Stimulated activated CD8-positive, alpha-beta memory T cell treated with anti-CD3 and anti-CD28 coated beads, Interleukin-4, amount 100 ng/mL, for 24 hours (primary cell): ENCODE data around the gene IFITM10.

Source experiments
- DNase-seq: peaks from one replicate; pipeline ENCODE4 v3.0.0-alpha.2; 2020; ENCODE audit warnings: low read depth

IFITM10 gene

DNA sequence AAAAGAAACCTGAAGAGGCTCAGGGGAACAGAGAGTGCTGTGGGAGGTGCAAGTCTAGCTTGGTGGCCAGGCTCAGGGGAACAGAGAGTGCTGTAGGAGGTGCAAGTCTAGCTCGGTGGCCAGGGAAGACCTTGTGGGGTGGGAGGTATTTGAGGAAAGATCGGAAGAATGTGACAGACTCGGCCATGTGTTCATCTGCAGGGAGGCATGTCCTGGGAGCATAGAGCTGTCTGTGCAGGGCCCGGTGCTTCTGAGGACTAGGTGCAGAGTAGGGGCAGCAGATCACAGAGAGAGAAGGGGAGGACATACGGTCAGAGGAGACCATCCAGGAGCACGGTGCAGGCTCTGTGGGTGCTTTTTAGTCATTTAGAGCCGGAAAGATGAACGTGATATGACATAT lies 10.8 kb downstream of the IFITM10 start:
- DNase-seq: no peak

DNA sequence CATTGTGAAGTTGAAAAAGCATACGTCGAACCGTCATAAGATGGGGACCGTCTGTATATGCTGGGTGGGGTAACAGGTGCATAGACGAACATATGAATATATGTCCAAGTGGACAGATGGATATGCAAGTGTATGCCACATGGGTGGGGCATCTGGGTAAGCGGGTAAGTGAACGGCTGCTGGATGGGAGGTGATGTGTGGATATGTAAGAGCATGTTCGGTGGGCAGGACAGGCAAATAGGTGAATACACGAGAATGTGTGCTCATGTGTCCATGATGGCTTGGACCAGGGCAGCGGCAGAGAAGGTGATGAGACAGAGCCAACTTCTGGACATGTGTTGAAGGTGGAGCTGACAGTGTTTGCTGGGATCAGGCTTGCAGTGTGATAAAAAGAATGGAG lies 12.0 kb downstream of the IFITM10 start:
- no peak for DNase-seq

DNA sequence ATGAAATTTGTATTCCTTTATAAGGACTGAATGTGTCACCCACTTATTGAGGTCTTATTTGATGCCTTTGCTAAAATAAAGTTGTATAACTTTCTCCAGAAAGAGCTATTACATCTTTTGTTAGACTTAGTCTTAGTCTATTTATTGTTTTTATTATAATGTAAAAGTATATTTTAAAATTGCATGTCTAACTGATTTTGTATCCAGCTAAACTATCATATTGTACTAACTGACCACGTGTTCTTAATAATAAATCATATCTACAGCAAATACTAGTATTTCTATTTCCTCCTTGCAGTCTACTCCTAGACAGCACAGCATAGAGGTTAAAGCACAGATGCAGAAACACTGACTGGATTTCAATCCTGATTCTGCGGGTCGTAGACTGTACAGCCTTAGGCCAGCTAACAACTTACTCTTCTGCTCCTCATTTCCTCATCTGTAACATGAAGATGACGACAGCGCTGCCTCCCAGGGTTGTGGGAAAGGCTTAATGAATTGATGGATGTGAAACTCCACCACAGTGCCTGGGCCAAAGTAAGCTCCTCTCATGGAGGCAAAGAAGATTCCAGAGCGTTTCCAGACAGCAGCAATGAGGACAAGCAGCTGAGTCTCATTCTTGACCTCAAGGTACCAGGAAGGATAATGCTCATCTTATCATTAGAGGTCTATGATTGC lies 13.2 kb downstream of the IFITM10 start:
- DNase-seq: no peak

DNA sequence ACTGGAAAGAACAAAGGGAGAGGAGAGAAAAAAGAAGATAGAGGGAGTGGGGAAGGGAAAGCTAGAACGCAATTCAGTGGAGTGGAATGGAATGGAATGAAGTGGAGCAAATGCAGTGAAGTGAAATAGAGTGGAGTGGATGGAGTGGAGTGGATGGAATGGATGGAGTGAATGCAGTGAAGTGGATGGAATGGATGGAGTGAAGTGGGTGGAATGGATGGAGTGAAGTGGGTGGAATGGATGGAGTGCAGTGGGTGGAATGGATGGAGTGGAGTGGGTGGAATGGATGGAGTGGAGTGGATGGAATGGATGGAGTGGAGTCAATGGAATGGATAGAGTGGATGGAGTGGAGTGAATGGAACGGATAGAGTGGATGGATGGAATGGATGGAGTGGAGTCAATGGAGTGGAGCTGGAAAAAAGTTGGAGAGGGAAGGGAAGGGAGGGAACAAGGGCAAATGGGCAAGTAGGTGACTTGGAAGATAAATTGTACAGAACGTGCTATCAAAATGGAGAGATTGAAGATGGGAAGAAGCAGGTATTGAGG lies 13.9 kb downstream of the IFITM10 start:
- no peak for DNase-seq

DNA sequence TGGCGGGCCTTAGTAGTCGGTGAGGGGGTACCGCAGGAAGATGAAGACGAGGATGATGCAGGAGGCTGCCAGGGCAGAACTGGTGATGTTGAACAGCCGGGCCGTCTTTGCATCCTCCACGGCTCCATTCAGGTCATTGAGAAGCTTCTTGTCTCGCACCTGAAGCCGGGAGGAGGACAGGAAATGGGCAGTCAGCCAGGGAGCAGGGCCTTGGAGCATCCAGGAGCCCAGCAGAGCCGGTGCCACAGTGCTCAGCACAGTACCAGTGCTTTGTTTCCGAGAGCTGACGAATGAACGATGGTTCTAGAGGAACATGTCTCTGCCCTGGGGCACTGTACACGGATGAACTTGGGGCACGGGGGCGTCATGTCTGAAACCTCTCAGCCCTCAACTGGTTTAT lies 15.1 kb downstream of the IFITM10 start:
- no peak for DNase-seq

DNA sequence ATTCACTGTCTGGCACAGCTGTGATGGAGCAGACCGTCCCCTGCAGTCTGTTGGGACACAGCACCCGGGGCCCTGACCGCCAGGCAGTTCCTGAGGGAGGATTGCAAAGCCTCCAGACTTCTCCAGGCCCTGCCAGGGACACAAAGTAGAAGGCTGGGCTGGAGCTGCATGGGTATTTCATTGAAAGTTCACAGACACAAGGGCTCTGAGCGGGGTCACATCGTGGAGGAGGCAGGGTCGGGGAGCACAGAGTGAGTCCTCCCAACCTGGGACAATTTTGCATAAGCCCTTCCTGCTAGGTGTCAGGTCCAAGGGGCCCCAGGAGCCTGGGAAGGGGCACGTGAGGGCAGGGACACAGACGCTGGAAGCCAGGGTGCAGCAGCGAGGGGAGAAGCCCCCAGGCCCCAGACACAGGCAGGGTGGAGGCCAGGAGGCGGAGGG lies 15.7 kb downstream of the IFITM10 start:
- no peak for DNase-seq

DNA sequence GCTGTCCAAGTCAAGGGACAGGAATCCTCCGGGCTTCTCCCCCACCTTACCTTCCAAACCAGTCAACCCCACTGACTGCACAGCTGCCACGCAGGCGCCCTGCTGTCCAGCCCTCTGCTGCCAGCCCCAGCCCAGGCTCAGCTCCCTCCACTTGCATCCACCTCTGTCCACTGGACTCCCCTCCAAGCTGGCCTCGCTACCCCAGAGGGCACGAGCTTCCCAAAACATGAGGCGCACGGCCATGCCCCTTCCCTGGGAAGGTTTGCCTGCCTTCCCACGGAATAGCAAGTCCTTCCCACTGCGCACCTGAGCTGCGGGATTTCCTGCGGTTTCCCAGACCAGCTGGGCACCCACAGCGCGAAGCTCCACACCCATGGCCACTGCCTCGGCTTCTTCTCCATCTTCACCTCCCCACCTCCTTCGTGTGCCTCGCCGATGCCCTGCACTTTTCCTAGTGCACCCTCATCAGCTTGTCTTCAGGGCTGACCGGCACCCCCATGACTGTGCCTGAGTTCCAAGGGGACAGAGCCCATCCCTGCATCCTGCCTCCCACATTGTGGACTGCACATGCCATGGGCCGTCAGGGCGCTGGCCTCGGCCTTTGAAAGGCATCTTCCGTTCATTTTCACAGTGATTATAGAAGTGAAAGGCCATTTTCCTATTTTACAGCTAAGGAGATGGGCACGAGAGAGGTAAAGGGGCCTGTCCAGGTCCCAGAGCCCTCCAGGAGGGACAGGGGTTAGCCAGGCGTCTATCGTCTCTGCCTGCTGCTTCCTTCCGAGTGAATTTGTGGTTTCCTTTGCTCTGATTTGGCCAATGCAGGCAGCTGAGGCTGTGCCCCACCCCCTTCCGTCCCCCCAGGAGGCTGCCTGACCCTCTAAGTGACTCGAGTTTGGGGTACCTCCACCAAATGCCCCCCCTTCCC lies 16.4 kb downstream of the IFITM10 start:
- DNase-seq: no peak

DNA sequence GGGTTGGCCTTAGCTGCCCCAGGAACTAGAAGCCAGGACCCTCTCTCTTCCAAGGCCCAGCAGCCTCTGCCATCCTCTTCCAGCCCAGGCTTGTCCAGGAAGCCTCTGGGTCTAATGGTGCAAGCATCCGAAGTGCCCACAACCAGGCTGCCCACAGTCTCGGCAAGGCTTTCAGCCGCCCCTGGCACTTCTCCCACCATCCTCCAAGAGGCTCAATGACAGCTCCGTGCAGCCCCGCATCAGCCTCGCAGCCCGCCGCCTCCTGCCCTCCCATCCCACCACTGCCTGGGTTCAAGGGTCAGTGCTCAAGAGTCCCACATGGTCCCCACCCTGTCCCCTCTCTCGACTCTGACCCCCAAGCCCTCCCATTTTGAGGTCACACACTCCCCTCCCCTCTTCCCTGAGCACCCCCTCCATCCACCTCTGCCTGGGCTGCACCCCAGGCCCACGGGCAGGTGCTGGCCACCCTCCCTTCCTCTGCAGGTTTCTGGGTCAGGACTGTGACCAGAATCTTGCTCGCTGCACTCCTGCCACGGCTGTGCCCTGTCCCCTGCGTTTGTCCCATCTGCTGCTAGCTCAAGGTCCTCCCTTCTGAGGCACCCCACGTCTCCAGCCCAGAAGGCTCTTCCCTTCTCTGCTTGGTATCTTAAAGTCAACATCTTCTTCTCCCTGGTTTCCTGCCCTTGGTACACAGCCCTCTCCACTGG lies 17.2 kb downstream of the IFITM10 start:
- DNase-seq: no peak

DNA sequence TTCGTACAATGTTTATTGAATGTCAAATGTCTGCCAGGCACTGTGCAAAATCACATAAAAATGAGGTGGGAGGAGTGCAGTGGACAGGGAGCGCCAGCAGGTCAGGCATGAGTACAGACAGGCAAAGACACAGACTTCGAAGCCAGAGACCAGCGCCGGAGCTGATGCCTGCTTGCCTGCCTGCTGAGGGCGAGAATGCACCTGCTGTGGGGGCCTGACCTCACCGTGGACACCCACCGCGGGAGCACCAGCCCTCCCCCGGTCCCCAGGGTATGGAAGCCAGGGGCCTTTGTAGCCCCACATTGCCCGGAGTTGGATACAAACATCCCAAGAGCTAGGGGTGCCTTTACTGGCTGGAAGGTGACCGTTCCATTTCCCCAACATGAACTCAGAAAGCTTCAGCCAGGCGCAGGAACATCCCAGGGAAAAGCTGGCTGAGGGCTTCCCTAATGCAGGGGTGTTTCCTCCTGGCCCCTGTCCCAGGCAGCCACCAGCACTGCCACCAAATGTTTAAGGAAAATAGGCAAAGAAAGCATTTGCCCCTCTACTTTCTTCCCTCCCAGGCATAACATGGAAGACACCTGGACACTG lies 17.9 kb downstream of the IFITM10 start:
- DNase-seq: no peak

DNA sequence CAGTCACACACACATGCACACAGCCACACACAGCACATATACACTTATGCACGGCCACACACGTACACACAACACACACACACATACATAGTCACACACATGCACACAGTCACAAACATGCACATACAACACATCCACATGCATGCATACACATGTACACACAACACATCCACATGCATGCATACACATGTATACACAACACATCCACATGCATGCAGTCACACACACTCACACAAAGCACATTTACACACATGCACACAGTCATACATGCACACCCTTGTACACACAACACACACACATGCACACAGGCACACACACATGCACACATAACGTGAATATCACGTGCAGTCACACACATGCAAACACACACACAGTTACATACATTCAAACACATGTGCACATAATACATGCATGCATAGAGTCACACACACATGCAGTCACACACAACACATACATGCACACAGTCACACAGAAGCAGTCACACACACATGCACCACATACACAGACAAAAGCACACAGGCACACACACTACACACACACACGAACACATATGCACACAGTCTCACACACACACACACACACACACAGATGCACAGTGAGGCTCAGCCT lies 18.8 kb downstream of the IFITM10 start:
- DNase-seq: no peak

DNA sequence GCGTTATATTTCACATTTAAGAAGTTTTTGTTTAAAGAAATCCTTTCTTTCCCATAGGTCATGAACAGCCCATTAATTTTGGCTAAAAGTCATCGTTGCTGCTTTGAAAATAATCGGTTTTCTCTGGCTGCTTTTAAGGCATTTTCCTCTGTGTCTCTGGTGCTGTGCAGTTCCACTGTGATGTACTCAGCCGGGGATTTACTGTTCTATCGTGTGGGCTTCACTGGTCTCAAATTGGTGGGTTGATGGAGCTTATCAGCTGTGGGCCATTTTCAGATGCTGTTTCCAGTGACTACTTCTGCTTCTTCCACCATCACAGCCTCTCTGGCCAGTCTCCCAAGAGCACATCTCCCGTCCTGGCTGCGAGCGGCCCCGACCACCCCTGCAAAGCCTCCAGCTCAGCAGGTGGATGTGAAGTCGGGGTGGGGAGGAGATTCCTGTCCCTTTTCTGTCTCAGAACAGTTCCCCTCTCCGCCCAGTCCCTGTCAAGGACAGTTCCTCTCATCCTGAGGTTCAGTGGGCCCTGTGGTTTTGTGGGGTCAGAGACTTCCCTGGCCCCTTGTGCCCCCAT lies 20.3 kb downstream of the IFITM10 start:
- no peak for DNase-seq

DNA sequence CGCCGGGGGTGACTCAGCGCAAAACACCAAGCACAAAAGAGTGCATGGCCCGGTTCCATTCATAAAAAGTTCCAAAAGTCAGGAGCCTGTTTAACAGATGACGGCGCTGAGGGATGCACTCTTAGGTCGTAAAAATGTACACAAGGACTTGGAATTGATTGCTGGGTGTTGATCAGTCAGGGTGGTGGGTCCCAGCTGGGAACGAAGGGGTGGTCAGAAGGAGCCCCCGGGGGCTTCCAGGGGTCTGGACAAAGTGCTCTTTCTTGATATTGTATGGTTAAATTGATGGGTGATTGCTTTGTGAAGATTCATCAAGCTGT lies 20.7 kb downstream of the IFITM10 start:
- DNase-seq: no peak

DNA sequence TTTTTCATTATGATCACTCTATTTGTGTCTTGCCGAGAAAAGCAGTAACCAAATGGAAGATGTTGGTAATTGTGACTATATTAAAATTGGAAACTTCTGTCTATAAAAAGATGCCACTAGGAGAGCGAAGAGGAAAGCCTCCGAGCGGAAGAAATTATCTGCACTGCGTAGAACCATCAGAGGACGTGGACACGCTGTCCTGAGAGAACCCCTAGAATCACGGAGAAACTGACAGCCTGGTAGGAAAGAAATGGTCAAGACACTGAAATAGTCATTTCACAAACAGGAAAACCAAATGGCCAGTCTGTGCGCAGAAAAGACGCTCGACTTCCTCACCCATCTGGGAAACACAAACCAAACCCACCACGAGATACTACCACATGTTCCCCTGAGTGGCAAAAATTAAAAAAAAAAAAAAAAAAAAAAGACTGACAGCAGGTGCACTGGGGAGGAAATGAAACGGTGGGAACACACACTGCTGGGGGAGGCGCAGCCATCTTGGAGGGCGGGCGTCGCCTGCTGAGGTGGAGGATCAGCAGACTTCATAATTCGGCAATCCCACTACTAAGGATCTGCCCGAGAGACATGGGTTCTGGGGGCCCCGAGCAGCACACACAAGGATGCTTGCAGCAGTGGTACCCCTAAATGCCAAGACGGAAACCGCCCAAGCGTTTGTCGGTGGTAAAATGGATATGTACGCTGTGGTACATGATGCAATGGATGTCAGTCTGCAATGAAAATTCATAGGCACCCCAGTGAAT lies 21.3 kb downstream of the IFITM10 start:
- DNase-seq: no peak

DNA sequence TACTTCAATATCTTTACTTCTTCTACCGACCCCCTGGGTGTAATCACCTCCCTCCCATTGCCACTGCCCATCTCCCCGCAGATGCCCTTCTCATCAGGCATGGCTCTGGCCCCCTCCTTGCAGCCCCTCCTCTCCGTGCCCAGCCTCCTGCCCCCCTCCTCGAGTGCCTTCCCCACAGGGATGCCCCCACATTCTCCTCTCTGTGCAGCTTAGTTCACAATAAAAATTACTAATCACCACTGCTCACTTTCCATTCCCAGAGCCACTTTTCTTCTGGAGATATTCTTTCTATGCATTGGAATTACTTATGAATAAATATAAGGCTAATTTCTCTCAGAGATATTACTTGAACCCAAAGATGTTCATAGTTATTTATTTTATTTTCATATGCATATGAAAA lies 22.1 kb downstream of the IFITM10 start:
- DNase-seq: no peak

DNA sequence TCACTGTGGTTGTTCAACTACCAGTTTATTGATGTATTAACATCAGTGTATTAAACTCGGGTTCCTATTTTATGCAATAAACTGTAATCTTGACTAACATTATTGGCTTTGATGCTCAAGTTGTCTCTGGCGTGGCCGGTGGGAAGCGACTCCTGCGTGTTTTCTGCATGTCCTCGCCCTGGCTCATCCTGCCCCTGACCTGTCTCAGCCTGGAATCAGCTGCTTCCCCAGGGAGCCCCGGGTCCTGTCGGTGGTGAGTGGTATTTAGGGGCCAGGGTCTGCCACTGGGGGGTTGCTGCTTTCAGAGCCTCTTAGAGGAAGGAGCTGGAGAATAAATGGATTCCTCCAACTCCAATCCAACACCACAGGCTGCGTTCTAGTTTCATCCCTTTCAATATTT lies 22.5 kb downstream of the IFITM10 start:
- DNase-seq: no peak

DNA sequence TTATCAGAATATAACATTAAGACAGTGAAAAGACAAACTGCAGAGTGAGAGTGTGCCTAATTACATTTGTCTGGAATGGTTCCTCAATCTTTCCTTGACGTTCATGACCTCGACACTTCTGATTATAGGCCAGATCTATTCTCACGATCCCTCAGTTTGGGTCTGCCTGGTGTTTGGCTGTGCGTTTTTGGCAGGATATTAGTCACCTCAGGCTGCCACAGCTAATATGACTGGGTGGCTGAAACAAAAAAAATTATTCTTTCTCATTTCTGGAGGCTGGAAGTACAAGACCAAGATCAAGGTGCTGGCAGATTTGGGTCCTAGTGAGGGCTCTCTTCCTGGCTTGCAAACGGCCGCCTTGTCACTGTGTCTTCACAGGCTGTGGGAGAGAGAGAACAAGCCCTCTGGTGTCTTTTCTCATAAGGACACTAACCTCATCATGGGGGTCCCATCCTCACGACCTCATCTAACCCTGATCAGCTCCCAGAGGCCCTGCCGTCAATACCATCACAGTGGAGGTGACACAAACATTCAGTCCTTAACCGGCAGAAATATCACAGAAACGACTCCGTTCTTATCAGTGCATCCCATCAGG lies 23.2 kb downstream of the IFITM10 start:
- no peak for DNase-seq

DNA sequence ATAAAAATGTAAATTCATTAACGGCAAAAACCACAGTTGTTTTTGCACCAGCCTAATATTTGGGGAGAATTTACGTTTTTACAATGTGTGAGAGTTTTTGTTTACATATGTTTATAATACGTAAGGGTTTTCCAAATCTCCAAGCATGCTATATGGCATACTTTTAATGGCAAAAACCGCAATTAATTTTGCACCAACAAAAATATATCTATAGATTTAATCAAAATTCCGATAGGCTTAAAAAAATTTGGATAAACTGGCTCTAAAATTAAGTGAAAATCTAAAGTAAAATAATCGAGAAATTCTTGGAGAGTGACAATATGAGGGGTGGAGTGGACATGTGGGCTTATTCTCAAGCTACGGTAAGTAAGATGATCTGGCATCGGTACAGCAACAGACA lies 30.6 kb downstream of the IFITM10 start:
- DNase-seq: no peak

DNA sequence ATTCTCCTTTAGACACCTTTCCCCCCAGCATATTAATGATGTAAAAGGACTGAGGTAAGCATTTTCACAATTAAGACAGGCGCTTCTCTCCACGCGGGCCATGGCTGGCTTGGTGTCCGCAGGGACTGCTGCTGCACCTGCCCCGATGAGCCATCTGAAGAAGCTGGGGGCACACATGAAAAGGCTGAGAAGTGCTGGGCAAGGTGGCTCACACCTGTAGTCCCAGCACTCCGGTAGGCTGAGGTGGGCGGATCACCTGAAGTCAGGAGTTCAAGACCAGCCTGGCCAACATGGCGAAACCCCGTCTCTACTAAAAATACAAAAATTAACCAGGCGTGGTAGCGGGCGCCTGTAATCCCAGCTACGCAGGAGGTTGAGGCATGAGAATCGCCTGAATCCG lies 32.1 kb downstream of the IFITM10 start:
- no peak for DNase-seq

DNA sequence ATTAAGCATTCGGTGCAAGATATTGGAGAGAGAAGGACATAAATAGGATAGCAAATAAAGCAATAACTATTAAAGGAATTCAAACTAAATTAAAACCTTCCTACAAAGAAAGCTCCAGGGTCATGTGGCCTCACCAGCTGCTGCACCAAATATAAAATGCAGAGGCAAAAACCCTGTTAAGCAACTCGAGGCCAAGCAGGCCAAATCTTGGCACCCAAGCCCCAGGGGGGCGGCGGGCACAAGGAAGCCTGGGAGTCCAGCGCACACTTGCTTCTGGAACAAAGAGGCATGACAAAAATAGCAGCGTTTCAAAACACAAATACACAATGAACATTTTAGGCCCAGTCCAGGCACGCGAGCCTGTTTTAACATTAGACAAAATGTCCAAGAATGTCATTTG lies 32.6 kb downstream of the IFITM10 start:
- DNase-seq: no peak
